H9 (cell line): Measurements from ENCODE around the gene FAM170A. TPM values are rescaled to one million over a fixed set of nuclear protein-coding genes. Genes with fewer than 3 reads are reported as not detected.

Experiments used
- DNase-seq: peaks from one replicate; pipeline ENCODE4 v3.0.0-alpha.2; 2017
- H2AFZ ChIP-seq: one replicate; pipeline ENCODE4 v1.6.1; 2013; ENCODE audit warnings: mild to moderate bottlenecking, low read length, control low read depth, moderate library complexity
- H2AK5ac ChIP-seq: 2 replicates; pipeline ENCODE4 v1.6.1; 2013; ENCODE audit warnings: low read length, control low read depth, mixed read lengths; ENCODE audit not compliant: insufficient read length
- H2BK120ac ChIP-seq: one replicate; pipeline ENCODE4 v1.6.1; 2013; ENCODE audit warnings: low read depth, mild to moderate bottlenecking, low read length, control low read depth, inconsistent platforms; ENCODE audit not compliant: poor library complexity, severe bottlenecking
- H2BK12ac ChIP-seq: 2 replicates; pipeline ENCODE4 v1.6.1; 2013; ENCODE audit warnings: low read length, control low read depth, mixed read lengths, low read depth; ENCODE audit not compliant: insufficient read length
- H2BK15ac ChIP-seq: 2 replicates; pipeline ENCODE4 v1.6.1; 2013; ENCODE audit warnings: low read depth, low read length, control low read depth
- H2BK20ac ChIP-seq: one replicate; pipeline ENCODE4 v1.6.1; 2013; ENCODE audit warnings: low read depth, mild to moderate bottlenecking, low read length, control low read depth, inconsistent platforms; ENCODE audit not compliant: poor library complexity, severe bottlenecking
- H2BK5ac ChIP-seq: 2 replicates; pipeline ENCODE4 v1.6.1; 2013; ENCODE audit warnings: low read length, control low read depth, mixed read lengths; ENCODE audit not compliant: insufficient read length
- H3K14ac ChIP-seq: 2 replicates; pipeline ENCODE4 v1.6.1; 2013; ENCODE audit warnings: low read length, control low read depth; ENCODE audit not compliant: insufficient read depth
- H3K18ac ChIP-seq: 2 replicates; pipeline ENCODE4 v1.6.1; 2013; ENCODE audit warnings: low read depth, mild to moderate bottlenecking, mixed read lengths, low read length, control low read depth; ENCODE audit not compliant: insufficient read length
- H3K23ac ChIP-seq: 2 replicates; pipeline ENCODE4 v1.6.1; 2013; ENCODE audit warnings: low read length, control low read depth, mixed read lengths, low read depth; ENCODE audit not compliant: insufficient read length
- H3K23me2 ChIP-seq: 2 replicates; pipeline ENCODE4 v1.6.1; 2013; ENCODE audit warnings: low read depth, mild to moderate bottlenecking, mixed read lengths, low read length, control low read depth; ENCODE audit not compliant: insufficient read length, poor library complexity, severe bottlenecking
- H3K27ac ChIP-seq: 2 replicates; pipeline ENCODE4 v1.5.1; 2013; ENCODE audit warnings: low read length, control low read depth, mixed read lengths, low read depth; ENCODE audit not compliant: insufficient read length
- H3K27me3 ChIP-seq: 2 replicates; pipeline ENCODE4 v1.6.1; 2013; ENCODE audit warnings: low read length, control low read depth, inconsistent platforms; ENCODE audit not compliant: insufficient read depth
- H3K4ac ChIP-seq: 2 replicates; pipeline ENCODE4 v1.6.1; 2013; ENCODE audit warnings: low read depth, mild to moderate bottlenecking, control low read depth, inconsistent platforms, low read length, moderate library complexity
- H3K4me1 ChIP-seq: 2 replicates; pipeline ENCODE4 v1.6.1; 2013; ENCODE audit warnings: low read length, control low read depth, inconsistent platforms; ENCODE audit not compliant: insufficient read depth
- H3K4me2 ChIP-seq: 2 replicates; pipeline ENCODE4 v1.6.1; 2013; ENCODE audit warnings: low read length, control low read depth, mixed read lengths; ENCODE audit not compliant: insufficient read length, insufficient read depth
- H3K56ac ChIP-seq: 2 replicates; pipeline ENCODE4 v1.6.1; 2013; ENCODE audit warnings: low read depth, mild to moderate bottlenecking, mixed read lengths, low read length, control low read depth; ENCODE audit not compliant: insufficient read length
- H3K79me1 ChIP-seq: 2 replicates; pipeline ENCODE4 v1.6.1; 2013; ENCODE audit warnings: low read depth, mild to moderate bottlenecking, moderate library complexity, low read length, control low read depth, inconsistent platforms; ENCODE audit not compliant: insufficient read depth, poor library complexity, severe bottlenecking
- H3K79me2 ChIP-seq: 2 replicates; pipeline ENCODE4 v1.6.1; 2013; ENCODE audit warnings: low read length, control low read depth, inconsistent platforms; ENCODE audit not compliant: insufficient read depth
- H3K9ac ChIP-seq: 2 replicates; pipeline ENCODE4 v1.6.1; 2013; ENCODE audit warnings: low read length, control low read depth, mixed read lengths; ENCODE audit not compliant: insufficient read length; ENCODE audit errors: extremely low read depth
- H3K9me3 ChIP-seq: one replicate; pipeline ENCODE4 v1.6.1; 2013; ENCODE audit warnings: low read depth, low read length, inconsistent platforms; ENCODE audit not compliant: control insufficient read depth
- H3T11ph ChIP-seq: one replicate; pipeline ENCODE4 v1.6.1; 2013; ENCODE audit warnings: mild to moderate bottlenecking, low read length, control low read depth, inconsistent platforms
- H4K20me1 ChIP-seq: one replicate; pipeline ENCODE4 v1.6.1; 2013; ENCODE audit not compliant: control insufficient read depth, insufficient read length, insufficient read depth
- H4K5ac ChIP-seq: 2 replicates; pipeline ENCODE4 v1.6.1; 2013; ENCODE audit warnings: low read depth, mild to moderate bottlenecking, mixed read lengths, low read length, control low read depth; ENCODE audit not compliant: insufficient read length
- H4K8ac ChIP-seq: replicated peaks from 2 replicates; pipeline ENCODE4 v1.6.1; 2013; ENCODE audit warnings: low read length, control low read depth, mixed read lengths, low read depth; ENCODE audit not compliant: insufficient read length
- H4K91ac ChIP-seq: 2 replicates; pipeline ENCODE4 v1.6.1; 2013; ENCODE audit warnings: low read depth, mild to moderate bottlenecking, moderate library complexity, mixed read lengths, low read length, control low read depth; ENCODE audit not compliant: insufficient read length
- H3K27ac Mint-ChIP-seq, 3 experiments: 2 replicates in 2 of 3; 3 replicates in 1 of 3; pipeline ENCODE4 v1.8.0; 2020 to 2021; ENCODE audit warnings: mixed read lengths in 3 of 3, mild to moderate bottlenecking in 1 of 3, moderate library complexity in 1 of 3
- H3K27me3 Mint-ChIP-seq: 2 replicates; pipeline ENCODE4 v1.8.0; 2021; ENCODE audit warnings: low read depth, mild to moderate bottlenecking, moderate library complexity, mixed read lengths
- H3K36me3 Mint-ChIP-seq, 3 experiments: 2 replicates in 2 of 3; 3 replicates in 1 of 3; pipeline ENCODE4 v1.8.0; 2020 to 2021; ENCODE audit warnings: low read depth in 3 of 3, mixed read lengths in 3 of 3; ENCODE audit not compliant: insufficient read depth in 1 of 3
- H3K4me1 Mint-ChIP-seq, 2 experiments: 2 replicates each; pipeline ENCODE4 v1.8.0; 2020; ENCODE audit warnings: mixed read lengths in 2 of 2
- H3K4me3 Mint-ChIP-seq, 2 experiments: 2 replicates in 1 of 2; 3 replicates in 1 of 2; pipeline ENCODE4 v1.8.0; 2020 to 2021; ENCODE audit warnings: mild to moderate bottlenecking in 2 of 2, mixed read lengths in 2 of 2, moderate library complexity in 1 of 2
- H3K9me3 Mint-ChIP-seq, 2 experiments: 2 replicates in 1 of 2; 3 replicates in 1 of 2; pipeline ENCODE4 v1.8.0; 2020; ENCODE audit warnings: mild to moderate bottlenecking in 2 of 2, mixed read lengths in 2 of 2, moderate library complexity in 1 of 2
- WGBS: extraction: QIAGEN DNeasy Blood & Tissue Kit; methylation state at CpG from one replicate; pipeline ENCODE4 v1.1.7; 2013; ENCODE audit warnings: missing lambda C conversion rate, low lambda C conversion rate, mixed read lengths; ENCODE audit not compliant: insufficient read length; ENCODE audit errors: extremely low coverage; 5-methylcytosine and 5-hydroxymethylcytosine counted together
- total RNA-seq: library from RNA; stranded (reverse); gene quantifications from 2 replicates; pipeline ENCODE4 v1.2.1, GENCODE V29; 2021
- TF ChIP-seq, protein P1 (sequence below): fragments of 200-600 bp; sonication (generic); conservative IDR thresholded peaks from 3 replicates; pipeline ENCODE4 v1.8.0; 2021; ENCODE audit warnings: antibody characterized with exemption, mild to moderate bottlenecking

The FAM170A gene
- total RNA-seq, 1 experiment from 2014 or later: not detected

GRCh38 chr5:119596046-119596445 lies 33.3 kb upstream of the FAM170A start:
- H3K27me3 ChIP-seq: no peaks in the 10 kb centered on the region
- no peak overlapping the region for H3K4ac ChIP-seq
- no peaks in the 10 kb centered on the region for H3K4me1 Mint-ChIP-seq
- no peak overlapping the region for H3K27ac Mint-ChIP-seq
- DNase-seq: no peak
- H4K8ac ChIP-seq: no peak overlapping the region
- no peak overlapping the region for H3T11ph ChIP-seq
- no peak overlapping the region for H2BK5ac ChIP-seq
- H3K79me1 ChIP-seq: no peaks in the 10 kb centered on the region
- no peak overlapping the region for H3K18ac ChIP-seq
- TF ChIP-seq, protein P1, sequence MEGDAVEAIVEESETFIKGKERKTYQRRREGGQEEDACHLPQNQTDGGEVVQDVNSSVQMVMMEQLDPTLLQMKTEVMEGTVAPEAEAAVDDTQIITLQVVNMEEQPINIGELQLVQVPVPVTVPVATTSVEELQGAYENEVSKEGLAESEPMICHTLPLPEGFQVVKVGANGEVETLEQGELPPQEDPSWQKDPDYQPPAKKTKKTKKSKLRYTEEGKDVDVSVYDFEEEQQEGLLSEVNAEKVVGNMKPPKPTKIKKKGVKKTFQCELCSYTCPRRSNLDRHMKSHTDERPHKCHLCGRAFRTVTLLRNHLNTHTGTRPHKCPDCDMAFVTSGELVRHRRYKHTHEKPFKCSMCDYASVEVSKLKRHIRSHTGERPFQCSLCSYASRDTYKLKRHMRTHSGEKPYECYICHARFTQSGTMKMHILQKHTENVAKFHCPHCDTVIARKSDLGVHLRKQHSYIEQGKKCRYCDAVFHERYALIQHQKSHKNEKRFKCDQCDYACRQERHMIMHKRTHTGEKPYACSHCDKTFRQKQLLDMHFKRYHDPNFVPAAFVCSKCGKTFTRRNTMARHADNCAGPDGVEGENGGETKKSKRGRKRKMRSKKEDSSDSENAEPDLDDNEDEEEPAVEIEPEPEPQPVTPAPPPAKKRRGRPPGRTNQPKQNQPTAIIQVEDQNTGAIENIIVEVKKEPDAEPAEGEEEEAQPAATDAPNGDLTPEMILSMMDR: no peak
- 0 out of 2 replicates have a peak, but pooled peaks cover 1% of the 10 kb centered on the region for H3K27me3 Mint-ChIP-seq
- H3K14ac ChIP-seq: no peak overlapping the region
- peaks cover 17 to 18% of the 10 kb centered on the region in 2 experiments for H3K9me3 Mint-ChIP-seq
- peaks cover 4 to 21% (median 10%) of the 10 kb centered on the region in 3 experiments; a peak in 5 of 7 replicates for H3K36me3 Mint-ChIP-seq
- no peak overlapping the region for H3K9ac ChIP-seq
- H4K91ac ChIP-seq: no peak overlapping the region
- H3K23ac ChIP-seq: no peak overlapping the region
- no peaks in the 10 kb centered on the region for H3K79me2 ChIP-seq
- no peak overlapping the region for H2AFZ ChIP-seq
- H3K23me2 ChIP-seq: no peaks in the 10 kb centered on the region
- H3K56ac ChIP-seq: no peak overlapping the region
- no peak overlapping the region for H2BK12ac ChIP-seq
- no peaks in the 10 kb centered on the region for H3K9me3 ChIP-seq
- H3K4me2 ChIP-seq: no peak overlapping the region
- H2BK20ac ChIP-seq: no peak overlapping the region
- H3K4me1 ChIP-seq: no peaks in the 10 kb centered on the region
- H2BK15ac ChIP-seq: no peak overlapping the region
- H3K4me3 Mint-ChIP-seq: no peak overlapping the region
- H2AK5ac ChIP-seq: no peak overlapping the region
- H4K20me1 ChIP-seq: no peaks in the 10 kb centered on the region
- no peak overlapping the region for H4K5ac ChIP-seq
- no peak overlapping the region for H3K27ac ChIP-seq
- no peak overlapping the region for H2BK120ac ChIP-seq
- no CpG with 5 or more reads among the region's 1 CpG for whole genome bisulfite sequencing
